SIG-M5 treated with dmso at 0.1 percent for 504 hours (cell line): ENCODE results near the gene PRR5L.
"Not testable (repeated sequence)": the region's sequence is repeated elsewhere in the genome, so short reads cannot be mapped to it uniquely, and the experiment has no call there.

Experiments used
- DNase-seq: peaks from one replicate; lab custom pipeline; 2025; ENCODE audit not compliant: unreplicated experiment; lab: John Stamatoyannopoulos, UW

The PRR5L gene

DNA sequence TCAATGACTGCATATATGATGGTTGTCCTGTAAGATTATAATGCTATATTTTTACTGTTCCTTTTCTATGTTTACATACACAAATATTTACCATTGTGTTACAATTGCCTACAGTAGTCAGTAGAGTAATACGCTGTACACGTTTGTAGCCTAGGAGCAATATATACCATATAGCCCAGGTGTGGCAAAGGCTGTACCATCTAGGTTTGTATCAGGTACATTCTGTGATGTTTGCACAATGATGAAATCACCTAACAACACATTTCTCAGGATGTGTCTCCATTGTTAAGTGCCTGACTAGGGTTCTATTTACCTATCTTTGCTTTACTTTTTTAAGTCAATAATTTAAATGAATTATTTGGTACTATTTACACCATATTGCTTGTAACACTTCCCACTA is 21.9 kb downstream of the PRR5L start:
- DNase-seq: no peak

DNA sequence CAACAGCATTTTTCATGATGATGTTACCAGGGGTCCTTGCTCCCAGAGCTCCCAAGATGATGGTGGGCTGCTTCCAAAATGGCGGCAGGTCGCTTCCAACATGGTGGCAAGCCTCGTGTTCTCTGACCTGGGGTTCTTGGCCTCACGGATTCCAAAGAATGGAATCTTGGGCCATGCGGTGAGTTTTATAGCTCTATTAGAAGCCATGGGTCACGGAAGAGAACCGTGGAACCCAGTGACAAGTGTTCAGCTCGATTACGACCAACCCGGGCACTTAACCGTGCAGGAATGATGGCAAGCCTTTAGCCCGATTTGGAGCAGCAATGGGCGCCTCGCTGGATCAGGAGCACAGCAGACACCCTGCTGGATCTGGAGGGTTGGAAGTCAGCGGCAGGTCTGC is 28.9 kb downstream of the PRR5L start:
- not testable (repeated sequence) for DNase-seq

DNA sequence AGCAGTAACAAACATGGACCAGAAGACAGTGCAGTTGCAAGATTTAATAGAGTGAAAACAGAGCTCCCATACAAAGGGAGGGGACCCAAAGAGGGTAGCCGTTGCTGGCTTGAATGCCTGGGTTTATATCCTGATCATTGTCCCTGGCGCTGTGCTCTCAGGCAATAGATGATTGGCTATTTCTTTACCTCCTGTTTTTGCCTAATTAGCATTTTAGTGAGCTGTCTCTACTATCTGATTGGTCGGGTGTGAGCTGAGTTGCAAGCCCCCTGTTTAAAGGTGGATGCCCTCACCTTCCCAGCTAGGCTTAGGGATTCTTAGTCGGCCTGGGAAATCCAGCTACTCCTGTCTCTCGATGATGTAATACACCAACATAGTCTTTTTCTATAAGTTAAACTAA is 29.3 kb downstream of the PRR5L start:
- DNase-seq: not testable (repeated sequence)

GRCh38 chr11:36326524-36327419 is 30.7 kb downstream of the PRR5L start:
- no peak for DNase-seq

DNA sequence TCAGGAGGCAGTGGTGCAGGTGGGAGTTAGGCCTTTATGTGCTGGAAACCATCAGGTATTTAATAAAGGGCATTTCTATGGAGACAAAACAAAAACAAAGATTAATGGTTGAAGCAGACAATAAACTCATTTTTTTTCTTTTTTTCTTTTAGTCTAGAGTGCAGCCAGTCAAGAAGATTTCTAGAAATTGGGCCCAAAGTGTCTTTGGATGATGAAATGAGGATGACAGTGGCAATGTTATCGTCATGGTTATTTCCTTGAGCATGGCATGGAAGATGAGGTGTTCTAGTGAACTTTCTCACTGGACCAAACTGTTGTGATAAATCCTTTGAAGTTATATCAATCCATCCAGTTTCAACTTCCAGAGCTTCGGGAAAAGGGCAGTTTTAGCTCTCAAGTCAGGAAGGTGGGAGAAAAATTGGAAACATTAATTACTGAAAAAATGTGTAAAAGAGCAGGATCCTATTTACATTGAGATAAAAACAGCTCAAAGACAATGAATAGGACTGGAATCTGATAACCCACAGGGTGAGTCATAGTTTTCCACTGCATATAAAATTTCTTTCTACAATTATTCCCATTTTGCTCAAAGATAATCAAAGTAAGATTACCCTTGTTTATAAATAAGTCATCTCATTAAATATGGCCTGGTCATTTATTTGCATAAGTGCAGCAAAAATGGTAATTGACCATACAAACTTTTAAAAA is 33.0 kb downstream of the PRR5L start:
- no peak for DNase-seq

DNA sequence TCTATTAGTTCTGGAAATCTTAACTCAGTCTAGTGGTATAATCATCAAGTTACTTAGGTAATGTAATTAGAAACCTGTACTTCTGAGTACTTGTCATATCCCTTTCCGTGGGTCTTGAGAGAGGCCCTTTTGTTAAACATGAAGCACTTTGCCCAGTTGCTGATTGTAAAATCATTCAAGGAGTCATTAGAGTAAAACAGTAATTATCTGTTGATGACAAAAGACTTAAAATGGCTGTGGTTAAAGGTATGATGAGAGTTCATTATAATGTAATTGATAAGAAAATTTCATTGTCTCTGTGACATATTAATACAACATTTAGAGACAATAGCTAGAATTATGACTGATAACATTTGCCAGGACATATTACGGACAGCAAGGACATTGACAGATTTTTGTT is 34.3 kb downstream of the PRR5L start:
- DNase-seq: no peak

DNA sequence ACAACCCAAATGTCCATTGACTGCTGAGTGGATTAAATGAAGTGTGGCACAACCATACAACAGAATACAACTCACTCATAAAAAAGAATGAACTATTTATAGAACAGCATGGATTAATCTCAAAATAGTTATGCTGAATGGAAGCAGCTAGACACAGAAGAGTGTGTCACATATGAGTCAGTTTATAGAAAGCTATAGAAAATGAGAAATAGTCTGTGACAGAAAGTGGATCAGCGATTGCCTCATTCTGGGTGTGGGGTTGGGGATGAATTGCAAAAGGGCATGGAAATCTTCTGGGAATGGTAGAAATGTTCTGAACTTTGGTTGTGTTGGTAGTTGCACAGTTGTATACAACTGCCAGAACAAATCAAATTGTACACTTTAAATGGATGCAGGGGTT is 37.4 kb downstream of the PRR5L start:
- no peak for DNase-seq

GRCh38 chr11:36333897-36334296 is 37.8 kb downstream of the PRR5L start:
- DNase-seq: no peak

- no peak for DNase-seq
Measured at GRCh38 chr11:36339888-36340287, 43.8 kb downstream of the PRR5L start.

DNA sequence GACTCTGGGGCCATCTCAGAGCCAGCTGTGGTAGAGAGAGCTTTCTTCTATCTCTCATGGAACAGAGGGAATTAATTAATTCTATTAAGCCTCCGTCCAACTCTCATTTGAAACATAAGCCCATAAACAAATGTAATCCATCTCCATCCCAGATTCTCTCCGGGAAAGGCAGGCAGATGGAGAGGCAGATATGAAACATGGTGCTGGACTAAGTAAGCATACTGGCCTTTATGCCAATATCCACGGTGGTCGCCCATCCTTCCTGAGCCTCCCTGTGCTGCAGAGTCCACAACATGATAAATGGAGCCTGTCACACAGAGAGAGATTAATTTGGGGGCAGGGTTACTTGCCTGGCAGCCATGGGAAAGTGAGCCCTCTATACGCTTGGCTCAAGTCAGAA is 44.8 kb downstream of the PRR5L start:
- no peak for DNase-seq

DNA sequence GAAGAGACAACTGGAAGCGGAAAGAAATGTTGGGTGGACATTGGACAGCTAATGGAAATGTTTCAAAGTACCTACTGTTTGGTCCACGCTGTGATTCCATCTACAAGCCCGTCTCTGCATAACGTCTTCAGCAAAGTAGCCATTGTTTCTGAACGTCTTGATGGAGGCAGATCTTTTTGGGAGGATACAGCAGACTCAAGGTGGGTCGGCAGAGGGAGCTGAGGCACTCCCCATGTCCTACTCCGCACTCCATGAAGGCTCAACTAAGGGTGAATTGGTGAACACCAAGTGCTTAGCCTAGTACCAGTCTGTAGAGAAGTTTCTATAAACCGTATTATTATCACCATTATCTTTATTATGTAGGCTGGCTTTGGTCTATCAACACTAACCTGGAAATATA is 45.8 kb downstream of the PRR5L start:
- no peak for DNase-seq

- no peak for DNase-seq
Measured at GRCh38 chr11:36342327-36342726, 46.2 kb downstream of the PRR5L start.

DNA sequence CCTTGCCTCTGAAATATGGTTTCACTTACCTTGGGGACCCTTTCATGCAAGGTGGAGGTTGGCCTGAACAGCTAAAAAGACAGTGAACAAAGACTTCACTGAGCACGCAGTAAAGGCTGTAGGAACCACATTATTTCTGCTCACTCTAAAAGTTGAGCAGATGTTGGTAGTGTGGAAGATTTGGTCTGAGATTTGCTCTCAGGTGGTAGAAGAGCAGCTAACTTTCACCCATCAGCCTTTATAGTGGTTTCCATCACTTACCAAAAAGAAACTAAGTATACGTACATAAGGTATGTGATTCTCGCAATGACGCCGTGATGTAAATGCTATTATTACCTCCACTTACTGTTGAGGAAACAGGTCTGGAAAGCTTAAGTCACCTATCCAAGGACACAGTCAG is 47.3 kb downstream of the PRR5L start:
- DNase-seq: no peak

DNA sequence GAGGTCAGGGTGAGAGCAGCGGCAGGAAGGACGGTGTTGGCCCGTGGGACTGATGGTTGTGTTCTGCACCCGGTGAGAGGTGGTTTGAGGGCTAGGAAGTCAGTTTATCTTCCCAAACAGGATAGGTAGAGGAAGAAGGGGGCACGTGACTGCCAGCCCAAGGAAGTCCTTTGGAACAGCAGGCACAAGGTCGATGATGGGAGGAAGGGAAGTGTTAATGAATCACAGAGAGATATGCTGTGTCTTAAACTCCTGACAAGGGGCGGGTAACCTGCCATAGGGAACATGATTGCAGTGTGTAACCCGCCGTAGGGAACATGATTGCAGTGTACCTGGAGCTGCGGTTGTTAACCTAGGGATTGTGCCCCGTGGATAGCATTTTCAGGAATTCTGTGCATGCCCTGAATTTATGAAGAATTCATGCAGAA is 49.0 kb downstream of the PRR5L start:
- no peak for DNase-seq

- DNase-seq: no peak
Measured at GRCh38 chr11:36345535-36346141, 49.5 kb downstream of the PRR5L start.

DNA sequence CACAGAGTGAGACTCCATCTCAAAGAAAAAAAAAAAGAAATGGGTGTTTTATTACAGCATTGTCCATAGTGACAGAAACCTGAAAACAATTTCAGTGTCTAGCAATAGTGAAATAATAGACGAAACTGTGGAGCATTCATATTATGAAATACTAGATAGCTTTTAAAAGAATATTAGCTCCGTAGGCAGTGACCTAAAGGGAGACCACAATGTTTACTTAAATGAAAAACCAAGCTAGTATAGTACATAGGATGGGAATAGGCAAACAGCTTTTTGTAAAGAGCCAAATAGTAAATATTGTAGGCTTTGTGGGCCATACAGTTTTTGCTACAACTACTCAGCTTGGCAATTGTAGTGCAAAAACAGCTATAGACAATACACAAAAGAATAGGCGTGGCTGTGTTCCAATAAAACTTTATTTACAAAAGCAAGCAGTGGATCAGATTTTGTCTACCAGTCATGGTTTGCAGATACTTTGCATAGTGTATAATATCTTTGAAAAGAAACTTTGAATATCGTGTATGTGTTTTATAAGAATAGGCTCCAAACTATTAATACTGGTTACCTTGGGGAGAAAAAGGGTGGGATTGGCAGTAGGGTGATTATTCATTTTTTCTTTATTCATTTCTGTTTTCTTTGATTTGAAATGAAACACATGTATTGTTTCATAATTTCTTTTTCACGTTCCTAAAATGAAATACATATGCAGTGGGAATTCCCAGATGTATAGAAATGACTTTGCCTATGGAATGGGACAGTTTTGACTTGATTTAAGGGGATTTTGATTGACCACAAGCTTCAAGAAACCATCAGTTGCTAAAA is 50.7 kb downstream of the PRR5L start:
- no peak for DNase-seq

GRCh38 chr11:36347384-36347906 is 51.4 kb downstream of the PRR5L start:
- no peak for DNase-seq

GRCh38 chr11:36349351-36350136 is 53.5 kb downstream of the PRR5L start:
- no peak for DNase-seq

DNA sequence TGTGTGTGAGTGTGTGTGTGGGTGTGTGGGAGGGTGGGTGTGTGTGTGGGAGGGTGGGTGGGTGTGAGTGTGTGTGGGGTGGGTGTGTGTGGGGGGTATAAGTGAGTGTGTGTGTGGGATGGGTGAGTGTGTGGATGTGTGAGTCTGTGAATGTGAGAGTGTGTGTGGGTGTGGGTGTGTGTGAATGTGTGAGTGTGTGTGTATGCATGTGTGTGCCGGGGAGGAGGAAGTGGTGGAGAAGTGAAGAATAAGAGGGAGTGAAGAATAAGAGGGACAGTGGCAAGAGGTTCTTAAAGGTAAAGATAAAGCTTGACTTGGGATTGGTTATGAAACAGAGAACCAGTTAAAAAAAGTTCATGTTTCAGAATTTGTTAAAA is 54.0 kb downstream of the PRR5L start:
- DNase-seq: no peak

DNA sequence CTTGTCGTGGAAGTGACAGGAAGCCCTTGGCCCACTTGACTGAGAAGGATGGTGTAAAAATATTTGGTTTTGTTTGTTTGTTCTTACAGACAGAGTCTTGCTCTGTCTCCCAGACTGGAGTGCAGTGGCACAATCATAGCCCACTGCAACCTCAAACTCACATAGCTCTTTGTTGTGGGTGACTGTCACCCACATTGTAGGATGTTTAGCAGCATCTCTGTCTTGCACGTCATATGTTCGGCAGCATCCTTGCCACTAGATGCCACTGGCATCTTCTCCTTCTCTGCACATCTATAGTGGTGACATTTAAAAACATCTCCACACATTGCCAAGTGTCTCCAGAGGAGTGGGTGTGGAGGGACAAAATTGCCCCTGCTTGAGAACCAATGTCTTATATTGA is 56.8 kb downstream of the PRR5L start:
- no peak for DNase-seq
